Panc1 (cell line): Measurements from ENCODE around the gene PCDHGA1. TPM values are rescaled to one million over a fixed set of nuclear protein-coding genes. Genes with fewer than 3 reads are reported as not detected.

Source experiments
- ATAC-seq: fragments of 200-7000 bp; cut with Tn5 transposase; 2 replicates; pipeline ENCODE4 v1.9.1; 2020; ENCODE audit warnings: mild to moderate bottlenecking, moderate library complexity
- BruUV-seq: library from RNA; stranded (reverse); fragments of 400-500 nt; replicated peaks from 2 replicates; lab custom pipeline; 2021; lab: Mats Ljungman, UMichigan
- CTCF ChIA-PET: fragments of 300-600 bp; sonication (Branson Sonifier 250); formaldehyde crosslinking; loops from one replicate; lab custom pipeline; 2022; ENCODE audit warnings: antibody characterized with exemption; lab: Charles Lee
- POLR2A ChIA-PET: fragments of 300-600 bp; sonication (Branson Sonifier 250); formaldehyde crosslinking; loops from one replicate; lab custom pipeline; 2022; ENCODE audit warnings: antibody characterized with exemption; lab: Charles Lee
- DNase-seq: peaks from one replicate; pipeline ENCODE4 v3.0.0-alpha.2; 2010; ENCODE audit warnings: low read depth, low spot score
- H3K27ac ChIP-seq: 2 replicates; pipeline ENCODE4 v1.5.1; 2011; ENCODE audit warnings: mild to moderate bottlenecking, low read length, inconsistent platforms
- H3K27me3 ChIP-seq: fragments of 200-500 bp; sonication (Bioruptor generic); 2 replicates; pipeline ENCODE4 v1.6.0; 2014; ENCODE audit warnings: low read length, inconsistent platforms; ENCODE audit not compliant: control insufficient read depth, insufficient read depth
- H3K36me3 ChIP-seq: fragments of 200-500 bp; sonication (Bioruptor generic); 2 replicates; pipeline ENCODE4 v1.5.1; 2014; ENCODE audit warnings: inconsistent platforms, mild to moderate bottlenecking, low read length, moderate library complexity; ENCODE audit not compliant: control insufficient read depth, insufficient read depth
- H3K4me1 ChIP-seq: 2 replicates; pipeline ENCODE4 v1.5.1; 2011; ENCODE audit warnings: inconsistent platforms, mild to moderate bottlenecking, low read length, moderate library complexity; ENCODE audit not compliant: control insufficient read depth, insufficient read depth
- H3K4me3 ChIP-seq, 2 experiments: 2 replicates each; pipeline ENCODE4 v1.5.1; 2011 to 2012; ENCODE audit warnings: low read depth in 2 of 2, low read length in 2 of 2, mild to moderate bottlenecking in 2 of 2, inconsistent platforms in 1 of 2, moderate library complexity in 1 of 2
- H3K9me3 ChIP-seq: fragments of 200-500 bp; sonication (Bioruptor generic); 2 replicates; pipeline ENCODE4 v1.5.1; 2014; ENCODE audit warnings: low read depth, mild to moderate bottlenecking, inconsistent platforms, low read length, moderate library complexity; ENCODE audit not compliant: control insufficient read depth, insufficient read depth
- CTCF ChIP-seq: fragments of 450-650 bp; IDR thresholded peaks from 2 replicates; pipeline ENCODE4 v1.5.1; 2017; ENCODE audit warnings: mild to moderate bottlenecking
- POLR2AphosphoS5 ChIP-seq: IDR thresholded peaks from 2 replicates; pipeline ENCODE4 v1.6.1; 2012; ENCODE audit warnings: mild to moderate bottlenecking, low read depth, low read length, moderate library complexity
- REST ChIP-seq, 2 experiments: IDR thresholded peaks; 2 replicates each; pipeline ENCODE4 v1.6.1; 2011 to 2012; ENCODE audit warnings: low read depth in 2 of 2, control low read depth in 1 of 2, low read length in 1 of 2, mild to moderate bottlenecking in 1 of 2, moderate library complexity in 1 of 2; ENCODE audit not compliant: insufficient read depth in 1 of 2
- SIN3A ChIP-seq: IDR thresholded peaks from 2 replicates; pipeline ENCODE4 v1.6.1; 2012; ENCODE audit warnings: low read depth, mild to moderate bottlenecking, low read length, moderate library complexity, borderline replicate concordance; ENCODE audit not compliant: insufficient read depth
- TCF7L2 ChIP-seq: IDR thresholded peaks from 2 replicates; pipeline ENCODE4 v1.6.1; 2011; ENCODE audit warnings: mild to moderate bottlenecking, low read depth, low read length, inconsistent platforms
- in situ Hi-C: cut with HindIII; loops from 2 replicates; pipeline ENCODE4 v1.10.0; 2016; ENCODE audit warnings: low sequenced_read_pairs, low pct_unique_long_range_greater_than_20kb
- intact Hi-C: fragments of 100-400 bp; cut with micrococcal nuclease; formaldehyde crosslinking; loops from one replicate; pipeline ENCODE4 v1.10.0; 2022; ENCODE audit not compliant: unreplicated experiment
- total RNA-seq: library from RNA; stranded (reverse); gene quantifications from one replicate; pipeline ENCODE4 v1.2.1, GENCODE V29; 2021; ENCODE audit not compliant: unreplicated experiment

Gene PCDHGA1
- total RNA-seq, 1 experiment from 2014 or later, result 0.92 TPM

DNA sequence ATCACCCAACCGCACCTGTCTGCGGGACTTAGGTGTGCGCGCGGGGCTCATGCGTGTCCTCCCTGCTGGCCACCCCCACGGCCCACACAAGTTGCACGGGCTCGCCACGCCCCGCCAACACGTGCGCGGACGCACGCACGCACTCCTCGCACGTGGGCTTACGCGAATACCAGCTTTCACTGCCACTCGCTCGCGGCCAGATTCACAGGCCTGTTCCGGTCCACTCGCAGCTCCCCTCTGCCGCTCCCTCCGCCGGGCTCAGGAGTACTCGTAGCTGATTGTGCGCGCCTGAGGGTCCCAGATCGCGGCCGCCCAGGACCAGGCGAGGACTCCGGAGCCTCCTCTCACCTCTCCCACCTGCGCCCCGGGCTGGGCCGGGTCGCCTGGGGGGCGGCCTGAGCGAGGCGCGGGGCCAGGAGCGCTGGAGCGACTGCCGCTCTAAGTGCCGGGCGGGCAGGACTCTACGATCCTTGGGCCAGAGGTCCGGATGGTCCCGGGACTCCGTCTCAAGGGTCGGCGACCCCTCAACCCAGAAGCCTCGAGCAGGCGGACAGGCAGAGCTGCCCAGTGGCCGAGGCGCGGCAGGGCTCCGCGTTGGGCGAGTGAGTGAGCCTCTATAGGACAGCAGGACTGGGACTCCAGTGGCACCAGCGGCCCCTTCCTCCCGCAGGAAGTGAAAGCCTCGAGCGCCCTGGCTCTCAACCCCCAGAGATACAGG, 162.0 kb downstream of the PCDHGA1 start:
- in situ Hi-C loops, result no loop called here
- BruUV-seq, result no TSS peak

More for the DNA sequence above, 162.0 kb downstream of the PCDHGA1 start:
- TF ChIP-seq CTCF, result no peak
- TF ChIP-seq SIN3A, result no peak
- TF ChIP-seq POLR2AphosphoS5, result no peak
- no peak for TF ChIP-seq TCF7L2
- no peak for TF ChIP-seq REST (IDR thresholded peaks at IDR 0.05; ENCODE audit: insufficient read depth in 1 of 2, low read depth in 2 of 2, low read length in 1 of 2)
- ChIA-PET POLR2A (interaction anchor here (0.6 to 0.8 kb wide), 2 partner anchors 15 to 16 kb away, joined by 3 to 4 read pairs; no protein-coding TSS in a partner anchor), CTCF (interaction anchor here (0.8 kb wide), 1 partner anchor 75 kb away, joined by 3 read pairs; the partner anchor contains the start of gene PCDHGB7)
- ATAC-seq (no peak), DNase-seq (no peak)
- Histone ChIP-seq H3K27ac (no peak overlapping the region), H3K4me1 (no peaks in the 10 kb centered on the region; the same call in 1 of the 2 replicates), H3K9me3 (no peaks in the 10 kb centered on the region), H3K4me3 (no peak overlapping the region), H3K27me3 (no peaks in the 10 kb centered on the region), H3K36me3 (no peaks in the 10 kb centered on the region)
- intact Hi-C loops, result no loop called here
